ENCODE data around the gene MYOM1.

The MYOM1 gene

GRCh38 chr18:3042379-3042778 lies 177.4 kb downstream of the MYOM1 start:
- Histone ChIP-seq H4K20me1 (ENCODE audit: insufficient read depth, low read length) (no peaks in the 10 kb centered on the region), H3K27ac (ENCODE audit: low read length) (no peak overlapping the region), H3K9ac (ENCODE audit: low read length) (no peak overlapping the region), H3K36me3 (replicated peaks; ENCODE audit: low read depth, low read length) (no peaks in the 10 kb centered on the region), H2AFZ (ENCODE audit: low read depth, low read length) (no peak overlapping the region), H3K4me1 (ENCODE audit: low read length) (peaks cover 11% of the 10 kb centered on the region), H3K27me3 (ENCODE audit: low read depth, low read length) (no peaks in the 10 kb centered on the region), H3K9me3 (ENCODE audit: insufficient read depth, low read length) (no peaks in the 10 kb centered on the region), H3K4me2 (ENCODE audit: low read length) (no peak overlapping the region), H3K4me3 (ENCODE audit: low read length) (no peak overlapping the region), H3K79me2 (ENCODE audit: low read length) (no peaks in the 10 kb centered on the region)
- TF ChIP-seq EZH2phosphoT487 (IDR thresholded peaks at IDR 0.05; ENCODE audit: low read depth), result no peak
- no peak for TF ChIP-seq CTCF (IDR thresholded peaks at IDR 0.05; ENCODE audit: low read depth, low read length)

- Histone ChIP-seq H3K4me3 (ENCODE audit: low read length) (no peak overlapping the region), H3K79me2 (ENCODE audit: low read length) (no peaks in the 10 kb centered on the region), H3K9me3 (ENCODE audit: insufficient read depth, low read length) (no peaks in the 10 kb centered on the region), H3K4me2 (ENCODE audit: low read length) (no peak overlapping the region), H3K9ac (ENCODE audit: low read length) (no peak overlapping the region), H3K27me3 (ENCODE audit: low read depth, low read length) (no peaks in the 10 kb centered on the region), H4K20me1 (ENCODE audit: insufficient read depth, low read length) (no peaks in the 10 kb centered on the region), H3K36me3 (replicated peaks; ENCODE audit: low read depth, low read length) (no peaks in the 10 kb centered on the region), H3K27ac (ENCODE audit: low read length) (no peak overlapping the region), H3K4me1 (ENCODE audit: low read length) (peaks cover 14% of the 10 kb centered on the region), H2AFZ (ENCODE audit: low read depth, low read length) (no peak overlapping the region)
- TF ChIP-seq EZH2phosphoT487 (IDR thresholded peaks at IDR 0.05; ENCODE audit: low read depth) (no peak), CTCF (IDR thresholded peaks at IDR 0.05; ENCODE audit: low read depth, low read length) (no peak)
Observed at GRCh38 chr18:3041843-3042242, 177.9 kb downstream of the MYOM1 start.

- Histone ChIP-seq H3K79me2 (ENCODE audit: low read length) (no peaks in the 10 kb centered on the region), H3K9ac (ENCODE audit: low read length) (no peak overlapping the region), H3K9me3 (ENCODE audit: insufficient read depth, low read length) (no peaks in the 10 kb centered on the region), H3K27me3 (ENCODE audit: low read depth, low read length) (no peaks in the 10 kb centered on the region), H4K20me1 (ENCODE audit: insufficient read depth, low read length) (no peaks in the 10 kb centered on the region), H2AFZ (ENCODE audit: low read depth, low read length) (no peak overlapping the region), H3K4me2 (ENCODE audit: low read length) (no peak overlapping the region), H3K27ac (ENCODE audit: low read length) (no peak overlapping the region), H3K4me3 (ENCODE audit: low read length) (no peak overlapping the region), H3K4me1 (ENCODE audit: low read length) (peaks cover 8% of the 10 kb centered on the region), H3K36me3 (replicated peaks; ENCODE audit: low read depth, low read length) (no peaks in the 10 kb centered on the region)
- no peak for TF ChIP-seq CTCF (IDR thresholded peaks at IDR 0.05; ENCODE audit: low read depth, low read length)
- TF ChIP-seq EZH2phosphoT487 (IDR thresholded peaks at IDR 0.05; ENCODE audit: low read depth), result no peak
Observed at GRCh38 chr18:3040881-3041280, 178.9 kb downstream of the MYOM1 start.

GRCh38 chr18:3040173-3040572 lies 179.6 kb downstream of the MYOM1 start:
- Histone ChIP-seq H3K36me3 (replicated peaks; ENCODE audit: low read depth, low read length) (no peaks in the 10 kb centered on the region), H3K9ac (ENCODE audit: low read length) (no peak overlapping the region), H3K4me3 (ENCODE audit: low read length) (no peak overlapping the region), H2AFZ (ENCODE audit: low read depth, low read length) (no peak overlapping the region), H3K4me2 (ENCODE audit: low read length) (no peak overlapping the region), H3K27ac (ENCODE audit: low read length) (no peak overlapping the region), H3K9me3 (ENCODE audit: insufficient read depth, low read length) (no peaks in the 10 kb centered on the region), H3K4me1 (ENCODE audit: low read length) (peaks cover 8% of the 10 kb centered on the region), H3K27me3 (ENCODE audit: low read depth, low read length) (no peaks in the 10 kb centered on the region), H4K20me1 (ENCODE audit: insufficient read depth, low read length) (no peaks in the 10 kb centered on the region), H3K79me2 (ENCODE audit: low read length) (no peaks in the 10 kb centered on the region)
- TF ChIP-seq EZH2phosphoT487 (IDR thresholded peaks at IDR 0.05; ENCODE audit: low read depth) (no peak), CTCF (IDR thresholded peaks at IDR 0.05; ENCODE audit: low read depth, low read length) (no peak)

Data from OCI-LY3 (cell line).